ENCODE results near the gene NKAIN1. TPM values are rescaled to one million over a fixed set of nuclear protein-coding genes. Genes with fewer than 3 reads are reported as not detected.
A peak's percentile ranks its signal among the peaks of the same experiment; 100 is the strongest.

Gene NKAIN1
- polyA plus RNA-seq, 2 of the 4 experiments (the other 2 are of a cell fraction), result 0.74 to 0.80 TPM

- no peak for FAIRE-seq
- Histone ChIP-seq H3K4me1 (no peaks in the 10 kb centered on the region), H3K4me2 (no peak overlapping the region), H3K9me3 (peaks cover 6% of the 10 kb centered on the region; the same call in 2 of the 3 replicates), H3K27ac (no peak overlapping the region), H3K4me3 (no peak overlapping the region)
- peak; percentile 18 for TF ChIP-seq ZFP36 (IDR thresholded peaks at IDR 0.05; ENCODE audit: borderline replicate concordance, partially characterized antibody)
- no peak for TF ChIP-seq TP53 (CRISPR knock-in tag; IDR thresholded peaks at IDR 0.05)
- CTCF ChIA-PET, result interaction anchor here (0.9 to 1.6 kb wide), 4 partner anchors 14 to 217 kb away, joined by 3 to 5 read pairs (median 4); no protein-coding TSS in a partner anchor
- POLR2A ChIA-PET, result no interaction called here
- 58% methylated on average over 3 of the region's 3 CpGs for WGBS (ENCODE audit: missing lambda C conversion rate)
- no peak for DNase-seq (ENCODE audit: low read depth in 1 of 2, low spot score in 1 of 2)
- ATAC-seq, result no peak
Observed at GRCh38 chr1:31207046-31207445, 32.6 kb downstream of the NKAIN1 start.

- no peak overlapping the region for H3K4me2 ChIP-seq
- ATAC-seq (no peak), FAIRE-seq (no peak), DNase-seq (ENCODE audit: low read depth in 1 of 2, low spot score in 1 of 2) (no peak)
- H3K27ac ChIP-seq, result no peak overlapping the region
- H3K4me3 ChIP-seq, result no peak overlapping the region
- WGBS (ENCODE audit: missing lambda C conversion rate), result 73% methylated on average over 10 of the region's 10 CpGs
- CTCF ChIA-PET, result interaction anchor here (2.1 kb wide), 1 partner anchor 20 kb away, joined by 5 read pairs; no protein-coding TSS in a partner anchor
- no peaks in the 10 kb centered on the region for H3K4me1 ChIP-seq
- TF ChIP-seq HOXA7 (CRISPR knock-in tag; IDR thresholded peaks at IDR 0.05) (no peak), SREBF2 (IDR thresholded peaks at IDR 0.05) (no peak), RARB (CRISPR knock-in tag; IDR thresholded peaks at IDR 0.05) (no peak), FOSL2 (IDR thresholded peaks at IDR 0.05) (no peak), FOSL2 (CRISPR knock-in tag; IDR thresholded peaks at IDR 0.05) (no peak), JUNB (IDR thresholded peaks at IDR 0.05) (no peak), ESRRA (IDR thresholded peaks at IDR 0.05; ENCODE audit: borderline replicate concordance, low read length) (no peak), ZSCAN20 (CRISPR knock-in tag; IDR thresholded peaks at IDR 0.05) (no peak), NFE2L2 (conservative IDR thresholded peaks at IDR 0.05; ENCODE audit: low read length) (no peak), CTCF (IDR thresholded peaks at IDR 0.05) (no peak), ZC3H11A (IDR thresholded peaks at IDR 0.05) (no peak), CHD4 (IDR thresholded peaks at IDR 0.05; ENCODE audit: borderline replicate concordance) (no peak), MAFK (IDR thresholded peaks at IDR 0.05; ENCODE audit: partially characterized antibody) (no peak), HEYL (CRISPR knock-in tag; IDR thresholded peaks at IDR 0.05) (no peak), CHD2 (IDR thresholded peaks at IDR 0.05; ENCODE audit: low read length, partially characterized antibody) (no peak), ZFP36 (IDR thresholded peaks at IDR 0.05; ENCODE audit: borderline replicate concordance, partially characterized antibody) (no peak), PBX3 (IDR thresholded peaks at IDR 0.05) (no peak), HOXB13 (CRISPR knock-in tag; IDR thresholded peaks at IDR 0.05; ENCODE audit: low read depth) (no peak), EP300 (IDR thresholded peaks at IDR 0.05) (no peak), HES2 (IDR thresholded peaks at IDR 0.05) (no peak), PHF8 (IDR thresholded peaks at IDR 0.05; ENCODE audit: borderline replicate concordance, low read depth) (no peak)
- POLR2A ChIA-PET, result no interaction called here
- H3K9me3 ChIP-seq, result no peaks in the 10 kb centered on the region
Observed at GRCh38 chr1:31203215-31203614, 36.5 kb downstream of the NKAIN1 start.

GRCh38 chr1:31201931-31202360 is 37.7 kb downstream of the NKAIN1 start:
- Histone ChIP-seq H3K4me1 (no peaks in the 10 kb centered on the region), H3K27ac (no peak overlapping the region), H3K9me3 (no peaks in the 10 kb centered on the region), H3K4me2 (no peak overlapping the region), H3K4me3 (no peak overlapping the region)
- TF ChIP-seq TFCP2L1 (CRISPR knock-in tag; IDR thresholded peaks at IDR 0.05), result no peak
- no peak for TF ChIP-seq ZFP36 (IDR thresholded peaks at IDR 0.05; ENCODE audit: borderline replicate concordance, partially characterized antibody)
- TF ChIP-seq CBX8 (IDR thresholded peaks at IDR 0.05), result no peak
- TF ChIP-seq CHD4 (IDR thresholded peaks at IDR 0.05; ENCODE audit: borderline replicate concordance), result no peak
- no peak for TF ChIP-seq ZSCAN20 (CRISPR knock-in tag; IDR thresholded peaks at IDR 0.05)
- no peak for TF ChIP-seq PBX3 (IDR thresholded peaks at IDR 0.05)
- TF ChIP-seq ATOH8 (CRISPR knock-in tag; IDR thresholded peaks at IDR 0.05; ENCODE audit: low read depth), result no peak
- no peak for TF ChIP-seq EHF (CRISPR knock-in tag; IDR thresholded peaks at IDR 0.05)
- TF ChIP-seq PHF8 (IDR thresholded peaks at IDR 0.05; ENCODE audit: borderline replicate concordance, low read depth), result no peak
- TF ChIP-seq NFE2L2 (conservative IDR thresholded peaks at IDR 0.05; ENCODE audit: low read length), result no peak
- no peak for TF ChIP-seq BHLHE40 (IDR thresholded peaks at IDR 0.05; ENCODE audit: low read depth, low read length)
- TF ChIP-seq SREBF2 (IDR thresholded peaks at IDR 0.05), result no peak
- TF ChIP-seq HMGXB4 (CRISPR knock-in tag; IDR thresholded peaks at IDR 0.05; ENCODE audit: borderline replicate concordance), result no peak
- ChIA-PET CTCF (interaction anchor here (0.6 kb wide), 1 partner anchor 11 kb away, joined by 4 read pairs; no protein-coding TSS in a partner anchor), POLR2A (interaction anchor here (0.6 kb wide), 1 partner anchor 13 kb away, joined by 5 read pairs; no protein-coding TSS in a partner anchor)
- ATAC-seq (no peak), FAIRE-seq (no peak), DNase-seq (ENCODE audit: low read depth in 1 of 2, low spot score in 1 of 2) (no peak)
- 36% methylated on average over 1 of the region's 5 CpGs for WGBS (ENCODE audit: missing lambda C conversion rate)

Data from A549 (cell line).